Dendritic cell treated with granulocyte-macrophage colony-stimulating factor and Interleukin-4, amounts not matched to agents 40 ng/mL and 50 ng/mL, for 4 days (primary cell): ENCODE data around the gene UBALD1.
A peak's percentile ranks its signal among the peaks of the same experiment; 100 is the strongest.

Experiments
- H3K27ac Mint-ChIP-seq: one replicate; pipeline ENCODE4 v1.8.0; 2022; ENCODE audit warnings: mild to moderate bottlenecking, mixed read lengths
- H3K27me3 Mint-ChIP-seq: one replicate; pipeline ENCODE4 v1.8.0; 2022; ENCODE audit warnings: mild to moderate bottlenecking, mixed read lengths
- H3K36me3 Mint-ChIP-seq: one replicate; pipeline ENCODE4 v1.8.0; 2022; ENCODE audit warnings: low read depth, mixed read lengths
- H3K4me1 Mint-ChIP-seq: one replicate; pipeline ENCODE4 v1.8.0; 2022; ENCODE audit warnings: low read depth, mixed read lengths
- H3K4me3 Mint-ChIP-seq: one replicate; pipeline ENCODE4 v1.8.0; 2022; ENCODE audit warnings: mild to moderate bottlenecking, moderate library complexity, mixed read lengths
- H3K9me3 Mint-ChIP-seq: one replicate; pipeline ENCODE4 v1.8.0; 2022; ENCODE audit warnings: mixed read lengths
- intact Hi-C: fragments of 100-400 bp; cut with micrococcal nuclease; formaldehyde crosslinking; loops from one replicate; pipeline ENCODE4 v1.15.0; 2022

Gene UBALD1

DNA sequence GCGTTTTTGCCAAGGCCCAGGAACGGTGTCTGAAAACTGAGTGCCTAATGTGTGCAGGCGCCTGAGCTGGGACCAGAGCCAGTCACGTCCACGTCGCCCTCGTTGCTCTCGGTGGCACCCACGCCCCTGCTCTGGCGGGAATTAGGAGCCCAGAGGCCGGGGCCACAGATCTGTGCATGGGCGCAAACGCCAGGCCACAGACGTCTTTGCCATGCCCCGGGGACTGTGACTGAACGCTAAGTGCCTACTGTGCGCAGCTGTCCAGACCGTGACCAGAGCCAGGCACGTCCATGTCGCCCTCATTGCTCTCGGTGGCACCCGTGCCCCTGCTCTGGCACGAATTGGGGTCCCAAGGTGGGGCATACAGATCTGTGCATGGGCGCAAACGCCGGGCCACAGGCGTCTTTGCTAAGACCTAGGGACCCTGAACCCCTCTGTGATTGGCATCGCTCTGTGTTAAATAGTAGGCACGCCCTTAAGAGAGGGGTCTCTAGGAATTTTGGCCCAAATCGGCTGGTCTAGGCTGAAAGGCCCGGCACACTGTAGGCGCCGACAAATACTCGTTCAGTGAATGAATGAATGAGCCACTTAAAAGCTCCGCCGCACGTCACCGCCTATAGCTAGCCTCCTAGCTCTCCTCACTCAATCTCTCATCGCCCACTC, 827 bp upstream of the UBALD1 start:
- Mint-ChIP-seq H3K27ac (peak overlapping the region; percentile 98), H3K9me3 (no peaks in the 10 kb centered on the region), H3K4me3 (peak overlapping the region; percentile 81), H3K4me1 (peaks cover 61% of the 10 kb centered on the region), H3K27me3 (no peaks in the 10 kb centered on the region), H3K36me3 (peaks cover 15% of the 10 kb centered on the region)
- intact Hi-C loops = loop anchor here (1.0 kb wide), 1 partner anchor 9 kb away; the partner anchor contains the start of gene MGRN1

DNA sequence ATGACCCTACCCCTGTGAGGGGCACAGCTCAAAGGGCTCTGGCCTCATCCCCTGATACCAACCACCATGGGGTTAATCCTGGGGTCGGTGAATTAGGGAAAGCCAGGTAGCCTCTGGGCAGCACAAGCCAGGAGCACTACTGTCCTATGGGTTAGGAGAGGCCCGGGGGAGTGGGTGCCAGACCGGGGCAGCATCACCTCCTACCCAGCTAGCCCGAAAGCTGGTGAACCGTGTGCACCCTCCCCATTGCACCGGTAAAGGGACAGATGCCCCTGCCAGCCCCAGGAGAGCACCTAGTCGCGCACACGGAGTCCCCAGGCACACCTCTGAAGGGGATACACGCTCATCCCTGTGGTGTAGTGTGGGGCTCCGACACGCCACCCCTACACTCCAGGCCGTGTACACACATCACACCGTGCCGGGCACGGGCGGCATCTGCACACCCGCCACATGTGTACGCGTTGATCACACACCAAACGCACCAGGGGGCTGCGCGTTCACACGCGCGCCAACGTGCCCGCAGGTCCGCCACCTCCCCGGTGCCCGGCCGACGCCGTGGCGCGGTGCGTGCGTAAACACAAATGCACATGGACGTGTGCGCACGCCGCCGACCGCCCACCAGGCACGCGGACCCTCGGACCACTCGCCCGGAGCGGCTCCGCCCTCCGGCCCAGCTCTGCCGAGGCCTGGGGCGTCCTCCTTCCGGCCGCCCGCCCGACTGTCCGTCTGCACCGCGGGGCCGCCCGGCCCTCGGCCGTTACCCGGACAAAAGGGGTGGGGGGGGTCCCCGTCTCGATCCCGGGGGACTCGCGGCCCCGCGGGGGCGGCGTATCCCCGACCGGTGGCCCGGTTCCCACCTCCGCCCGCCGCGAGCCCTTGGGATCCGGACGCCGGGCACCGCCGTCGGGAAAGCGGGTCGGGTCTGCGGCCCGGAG, 785 bp downstream of the UBALD1 start:
- peaks cover 61% of the 10 kb centered on the region for H3K4me1 Mint-ChIP-seq
- H3K4me3 Mint-ChIP-seq = peak overlapping the region; percentile 81
- no peaks in the 10 kb centered on the region for H3K27me3 Mint-ChIP-seq
- intact Hi-C loops = no loop called here
- no peaks in the 10 kb centered on the region for H3K9me3 Mint-ChIP-seq
- H3K27ac Mint-ChIP-seq = peak overlapping the region; percentile 98
- H3K36me3 Mint-ChIP-seq = peaks cover 27% of the 10 kb centered on the region

DNA sequence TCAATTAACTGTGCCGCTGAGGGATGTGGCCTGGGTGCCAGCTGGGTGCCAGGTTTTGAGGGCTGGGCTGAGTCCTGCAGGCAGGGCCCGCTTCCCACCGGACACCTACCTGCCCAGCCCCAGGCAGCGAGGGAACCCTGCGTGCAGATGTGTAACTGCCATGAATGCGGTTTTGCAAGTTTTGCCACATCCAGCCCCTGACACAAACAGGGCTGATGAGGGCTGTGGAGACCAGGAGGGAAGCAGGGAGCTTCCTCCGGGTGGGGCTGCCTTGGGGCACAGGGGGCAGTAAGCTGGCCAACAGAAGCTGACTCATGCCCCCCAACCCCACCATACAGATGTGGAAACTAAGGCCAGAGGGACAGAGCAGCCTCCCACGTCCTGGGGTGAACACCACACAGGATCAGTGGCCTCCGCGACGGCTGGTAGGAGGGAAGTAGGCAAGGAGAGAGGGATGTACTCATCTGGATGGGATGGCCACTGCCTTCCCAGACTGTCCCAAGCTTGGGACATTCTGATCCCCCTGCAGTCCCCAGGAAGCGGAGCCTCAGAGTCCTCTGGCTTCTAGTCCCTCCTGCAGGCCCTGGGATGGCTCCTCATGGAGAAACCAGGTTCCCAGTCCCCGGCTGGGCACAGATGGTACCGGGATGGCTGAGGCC, 1.6 kb downstream of the UBALD1 start:
- Mint-ChIP-seq H3K27me3 (no peaks in the 10 kb centered on the region), H3K4me1 (peaks cover 61% of the 10 kb centered on the region), H3K27ac (peak overlapping the region; percentile 57), H3K4me3 (peak overlapping the region; percentile 81), H3K9me3 (no peaks in the 10 kb centered on the region), H3K36me3 (peaks cover 35% of the 10 kb centered on the region)
- intact Hi-C loops = no loop called here

DNA sequence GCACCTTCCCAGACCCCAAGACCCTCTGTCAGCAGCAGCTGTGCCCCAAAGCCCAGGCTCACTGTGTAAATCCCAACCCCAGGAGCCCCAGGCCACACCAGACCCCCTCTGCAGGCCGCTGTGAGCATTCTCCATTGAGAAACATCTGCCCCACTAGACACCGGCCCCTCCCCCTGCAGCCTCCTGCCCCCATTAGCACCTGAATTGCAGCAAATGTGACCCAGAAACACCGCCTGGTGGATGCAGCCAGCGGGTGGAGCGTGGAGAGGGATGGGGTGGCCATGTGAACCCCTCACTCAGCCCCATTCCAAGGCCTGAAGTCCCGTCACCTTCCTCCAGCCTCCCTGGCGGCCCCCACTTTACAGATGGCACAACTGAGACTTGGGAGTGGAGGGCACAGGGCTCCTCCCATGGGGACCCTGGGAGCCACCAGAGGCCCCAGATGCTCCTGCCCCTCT, 2.2 kb downstream of the UBALD1 start:
- intact Hi-C loops = no loop called here
- H3K4me3 Mint-ChIP-seq = peak overlapping the region; percentile 81
- H3K9me3 Mint-ChIP-seq = no peaks in the 10 kb centered on the region
- H3K4me1 Mint-ChIP-seq = peaks cover 55% of the 10 kb centered on the region
- H3K36me3 Mint-ChIP-seq = peaks cover 41% of the 10 kb centered on the region
- H3K27me3 Mint-ChIP-seq = no peaks in the 10 kb centered on the region
- H3K27ac Mint-ChIP-seq = no peak overlapping the region

DNA sequence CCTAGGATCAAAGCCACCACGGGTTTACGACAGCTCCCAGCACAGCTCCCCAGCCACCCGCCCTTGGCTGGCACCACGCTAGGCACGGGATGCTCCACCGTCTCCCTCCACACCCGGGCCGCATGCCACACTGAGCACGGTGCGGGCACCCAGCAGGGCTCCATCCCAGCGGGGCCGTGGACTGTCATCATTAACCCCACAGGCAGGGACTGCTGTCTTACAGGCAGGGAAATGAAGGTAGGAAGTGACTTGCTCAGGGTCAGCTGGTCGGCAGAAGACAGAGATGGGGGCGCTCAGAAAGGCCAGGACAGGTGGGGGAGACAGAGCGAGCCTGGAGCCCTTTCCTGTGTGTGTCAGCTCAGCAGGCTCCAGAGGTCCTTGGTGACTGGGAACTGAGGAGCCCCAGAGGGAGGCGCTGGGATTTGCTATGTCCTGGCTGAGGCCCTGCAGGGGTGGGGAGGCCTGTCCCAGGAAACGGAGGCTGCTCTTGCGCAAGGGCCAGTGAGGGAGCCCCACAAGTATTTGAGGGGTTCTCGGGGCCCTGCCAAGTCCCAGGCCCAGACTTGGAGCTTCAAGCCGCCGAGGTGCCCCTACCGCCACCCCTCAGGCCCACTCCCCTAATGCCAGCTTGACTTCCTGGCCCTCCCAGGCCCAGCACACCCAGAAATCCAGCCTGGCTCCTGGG, 3.2 kb downstream of the UBALD1 start:
- intact Hi-C loops = no loop called here
- peak overlapping the region; percentile 30 for H3K27ac Mint-ChIP-seq
- no peak overlapping the region for H3K4me3 Mint-ChIP-seq
- H3K9me3 Mint-ChIP-seq = no peaks in the 10 kb centered on the region
- peaks cover 51% of the 10 kb centered on the region for H3K36me3 Mint-ChIP-seq
- peaks cover 45% of the 10 kb centered on the region for H3K4me1 Mint-ChIP-seq
- no peaks in the 10 kb centered on the region for H3K27me3 Mint-ChIP-seq

DNA sequence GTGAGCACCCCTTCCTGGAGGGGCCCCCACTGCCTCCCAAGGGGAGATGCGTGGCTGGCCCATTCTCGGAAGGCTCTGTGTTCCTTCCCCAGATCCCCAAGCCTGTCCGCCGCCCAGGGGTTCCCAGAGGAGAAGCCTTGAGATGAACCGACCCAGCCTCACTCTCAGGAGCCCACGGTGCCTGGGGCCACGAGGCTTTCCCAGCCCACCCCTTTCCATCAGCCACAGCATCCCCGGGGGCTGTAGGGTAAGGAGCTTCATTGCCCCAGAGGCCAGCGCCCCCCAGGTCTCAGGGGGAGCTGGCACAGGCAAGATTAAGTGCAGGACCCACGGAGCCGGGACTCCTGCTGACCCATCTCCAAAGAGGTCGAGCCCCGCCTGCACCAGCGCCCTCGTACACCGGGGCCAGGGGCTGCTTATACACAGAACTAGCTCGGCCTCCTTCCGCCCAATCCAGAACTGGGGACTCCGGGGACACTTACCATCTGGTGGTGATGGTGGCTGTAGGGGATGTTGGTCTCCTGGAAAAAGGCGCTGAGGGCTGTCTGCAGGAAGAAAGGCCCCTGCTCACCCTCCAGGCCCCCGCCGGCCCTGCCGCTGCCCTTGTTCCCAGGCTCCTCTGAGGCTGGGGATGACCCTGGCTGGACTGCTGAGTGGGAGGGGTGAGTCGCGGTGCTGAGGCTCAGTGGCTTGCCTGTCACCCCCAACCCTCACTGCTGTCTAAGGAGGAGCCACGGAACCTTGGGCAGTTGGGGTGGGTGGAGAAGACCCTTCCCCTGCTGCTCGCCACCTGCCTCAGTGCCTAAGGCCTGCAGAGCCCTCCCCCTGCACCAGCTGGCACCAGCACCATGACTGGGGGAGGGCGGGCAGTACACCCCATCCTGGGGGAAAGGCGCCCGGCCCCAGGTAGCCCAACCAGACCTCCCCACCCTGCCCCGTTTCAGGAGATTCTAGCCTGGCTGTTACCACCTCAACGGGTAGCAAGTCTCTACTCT, 4.4 kb downstream of the UBALD1 start:
- peaks cover 33% of the 10 kb centered on the region for H3K4me1 Mint-ChIP-seq
- no peak overlapping the region for H3K4me3 Mint-ChIP-seq
- no peaks in the 10 kb centered on the region for H3K27me3 Mint-ChIP-seq
- intact Hi-C loops = no loop called here
- H3K36me3 Mint-ChIP-seq = peaks cover 55% of the 10 kb centered on the region
- H3K27ac Mint-ChIP-seq = peak overlapping the region; percentile 30
- H3K9me3 Mint-ChIP-seq = no peaks in the 10 kb centered on the region

DNA sequence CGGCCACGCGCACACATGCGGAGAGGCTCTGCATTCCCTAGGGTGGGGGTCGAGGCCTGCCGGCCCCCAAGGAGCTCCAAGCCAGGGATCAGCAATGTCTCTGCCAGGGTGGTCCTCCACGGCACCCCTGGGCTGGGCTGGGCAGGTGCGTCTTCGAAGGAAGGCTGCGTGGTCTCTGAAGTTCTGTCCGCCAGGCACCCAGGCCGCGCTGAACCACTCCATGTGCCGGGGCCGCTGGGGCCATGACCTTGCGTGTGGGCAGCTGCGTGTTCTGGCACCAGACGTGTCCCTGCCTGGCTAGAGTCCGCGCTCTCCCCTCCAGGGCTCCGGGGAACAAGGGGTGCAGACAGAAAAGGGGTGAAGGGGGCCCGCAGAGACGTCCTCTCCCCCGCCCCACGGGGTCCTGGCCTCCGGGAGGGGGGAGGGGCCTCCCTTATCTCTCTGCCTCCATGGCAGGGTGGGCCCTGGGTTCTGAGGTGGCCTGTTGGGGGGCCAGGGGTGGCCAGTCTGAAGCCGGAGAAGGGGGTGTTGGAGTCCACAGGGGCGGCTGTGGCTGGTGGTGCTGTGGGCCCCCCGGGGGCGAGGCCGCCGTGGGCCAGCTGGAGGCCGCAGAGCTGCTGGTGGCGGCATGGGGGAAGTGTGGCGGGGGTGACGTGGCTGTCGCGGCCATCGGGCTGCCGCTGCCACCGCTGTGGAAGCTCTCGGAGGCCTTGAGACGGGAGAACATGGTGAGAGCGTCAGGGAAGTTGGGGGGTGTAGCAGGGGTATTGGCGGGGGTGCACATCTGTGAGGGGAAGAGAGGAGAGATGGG, 5.3 kb downstream of the UBALD1 start:
- H3K4me3 Mint-ChIP-seq = no peak overlapping the region
- H3K4me1 Mint-ChIP-seq = peaks cover 29% of the 10 kb centered on the region
- intact Hi-C loops = no loop called here
- H3K27me3 Mint-ChIP-seq = no peaks in the 10 kb centered on the region
- no peaks in the 10 kb centered on the region for H3K9me3 Mint-ChIP-seq
- H3K27ac Mint-ChIP-seq = no peak overlapping the region
- peaks cover 55% of the 10 kb centered on the region for H3K36me3 Mint-ChIP-seq

DNA sequence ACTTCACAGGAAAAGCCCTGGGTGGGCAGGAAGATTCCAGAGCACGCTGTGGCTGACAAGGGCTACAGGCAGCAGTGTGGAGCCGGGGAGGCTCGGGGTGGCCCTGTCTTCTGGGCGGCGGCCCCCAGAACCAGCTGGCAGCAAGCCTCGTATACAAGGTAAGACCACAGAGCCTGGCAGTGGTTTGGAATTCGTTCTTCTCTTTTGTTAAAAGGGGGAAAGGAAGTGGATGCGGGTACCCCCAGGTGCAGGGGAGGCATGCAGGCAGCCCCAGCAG, 6.0 kb downstream of the UBALD1 start:
- peaks cover 55% of the 10 kb centered on the region for H3K36me3 Mint-ChIP-seq
- intact Hi-C loops = no loop called here
- H3K27me3 Mint-ChIP-seq = no peaks in the 10 kb centered on the region
- H3K9me3 Mint-ChIP-seq = no peaks in the 10 kb centered on the region
- no peak overlapping the region for H3K4me3 Mint-ChIP-seq
- no peak overlapping the region for H3K27ac Mint-ChIP-seq
- peaks cover 33% of the 10 kb centered on the region for H3K4me1 Mint-ChIP-seq

DNA sequence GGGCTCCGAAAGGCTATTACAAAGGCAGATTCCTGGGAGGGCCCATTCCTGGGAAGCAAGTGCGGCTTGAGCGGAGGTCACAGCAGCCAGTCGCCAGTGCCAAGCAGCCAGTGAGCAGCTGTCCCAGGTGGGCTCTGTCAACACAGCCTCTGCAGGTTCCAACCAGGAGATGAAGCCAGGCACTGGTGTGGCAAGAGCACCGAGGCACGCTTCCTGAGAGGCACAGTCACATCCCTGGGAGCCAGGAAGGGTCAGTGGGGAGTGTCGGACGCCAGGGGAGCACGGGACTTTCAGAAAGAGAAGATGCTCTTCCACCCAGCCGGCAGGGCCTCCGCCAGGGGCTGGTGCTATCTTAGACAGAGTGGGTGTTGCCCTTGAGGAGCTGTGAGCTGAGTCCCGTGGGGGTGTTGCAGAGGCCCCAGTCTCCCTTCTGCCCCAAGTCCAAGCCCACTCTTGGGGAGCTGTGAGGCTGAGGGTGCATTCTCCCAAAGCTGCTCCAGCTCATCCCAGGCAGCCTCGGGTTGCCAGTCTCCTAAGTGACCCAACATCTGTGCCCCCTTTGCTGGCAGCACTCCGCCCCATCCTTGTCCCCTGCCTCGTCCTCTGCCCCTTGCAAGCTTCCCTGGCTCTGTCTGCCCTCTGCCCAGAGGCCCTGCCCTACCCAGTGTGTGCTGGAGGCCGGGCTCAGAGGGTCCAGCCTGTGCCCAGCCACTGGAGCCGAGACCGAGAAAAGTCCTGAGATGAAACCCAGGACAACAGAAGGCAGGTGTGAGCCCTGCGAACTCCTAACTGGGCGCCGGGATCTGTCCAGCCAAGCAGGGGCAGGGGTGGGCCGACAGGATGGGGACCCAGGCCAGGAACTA, 6.6 kb downstream of the UBALD1 start:
- Mint-ChIP-seq H3K4me1 (peaks cover 29% of the 10 kb centered on the region), H3K9me3 (no peaks in the 10 kb centered on the region), H3K36me3 (peaks cover 55% of the 10 kb centered on the region), H3K27ac (no peak overlapping the region), H3K27me3 (no peaks in the 10 kb centered on the region), H3K4me3 (no peak overlapping the region)
- intact Hi-C loops = no loop called here

DNA sequence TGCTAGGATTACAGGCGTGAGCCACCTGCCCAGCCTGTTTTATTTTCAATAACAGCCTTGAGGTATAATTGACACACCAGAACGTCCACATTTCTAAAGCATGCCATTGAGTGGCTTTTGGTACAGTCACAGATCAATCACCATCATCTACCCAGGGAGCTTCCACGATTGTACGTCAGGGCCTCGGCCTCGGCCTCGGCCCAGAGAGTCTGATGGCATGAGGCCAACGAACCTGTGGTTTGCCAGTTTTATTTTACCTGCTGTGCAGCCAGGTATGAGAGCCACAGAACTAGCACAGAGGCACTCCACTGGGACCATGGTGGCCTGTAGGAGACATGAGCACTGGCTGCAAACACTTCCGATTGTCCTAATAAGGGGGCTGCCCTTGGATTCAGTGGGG, 8.3 kb downstream of the UBALD1 start:
- Mint-ChIP-seq H3K4me3 (no peak overlapping the region), H3K27ac (no peak overlapping the region), H3K36me3 (peaks cover 53% of the 10 kb centered on the region), H3K27me3 (peaks cover 11% of the 10 kb centered on the region), H3K4me1 (peaks cover 20% of the 10 kb centered on the region), H3K9me3 (no peaks in the 10 kb centered on the region)
- intact Hi-C loops = no loop called here

DNA sequence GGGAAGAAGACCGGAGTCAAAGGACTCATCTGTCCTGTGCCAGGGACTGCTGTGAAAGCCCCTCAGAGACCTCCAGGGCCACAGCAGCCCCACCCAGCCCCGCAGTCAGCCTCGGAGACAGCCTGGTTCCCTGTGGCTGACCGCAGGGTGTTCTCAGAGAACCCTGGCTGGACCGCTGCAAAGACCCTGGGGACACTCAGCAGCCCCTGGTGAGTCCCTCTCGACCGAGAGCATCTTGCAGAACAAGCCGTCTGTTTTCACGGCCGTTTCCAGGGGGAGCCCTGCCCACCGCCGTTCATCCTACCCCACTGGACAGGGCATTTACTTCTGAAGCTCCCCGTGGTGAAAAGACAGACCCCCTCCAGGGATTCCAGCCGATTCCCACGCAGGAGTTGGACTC, 10.3 kb downstream of the UBALD1 start:
- intact Hi-C loops = no loop called here
- Mint-ChIP-seq H3K4me3 (no peak overlapping the region), H3K27me3 (peaks cover 13% of the 10 kb centered on the region), H3K9me3 (no peaks in the 10 kb centered on the region), H3K4me1 (peaks cover 14% of the 10 kb centered on the region), H3K27ac (no peak overlapping the region), H3K36me3 (peaks cover 33% of the 10 kb centered on the region)
